Neuronal stem cell (in vitro differentiated cells): ENCODE data around the gene SYT9.

Experiments
- DNase-seq: peaks from one replicate; pipeline ENCODE4 v3.0.0-alpha.2; 2013; ENCODE audit warnings: low spot score
- H2AFZ ChIP-seq: one replicate; pipeline ENCODE4 v1.6.1; 2013; ENCODE audit warnings: mild to moderate bottlenecking, low read length, inconsistent platforms
- H2AK5ac ChIP-seq: 2 replicates; pipeline ENCODE4 v1.6.1; 2013; ENCODE audit warnings: low read depth, mild to moderate bottlenecking, inconsistent platforms, low read length, moderate library complexity, mixed read lengths
- H2BK120ac ChIP-seq: 2 replicates; pipeline ENCODE4 v1.6.1; 2013; ENCODE audit warnings: low read depth, mild to moderate bottlenecking, inconsistent platforms, low read length, moderate library complexity, mixed read lengths
- H2BK12ac ChIP-seq: one replicate; pipeline ENCODE4 v1.6.1; 2013; ENCODE audit warnings: low read length, inconsistent platforms
- H2BK15ac ChIP-seq: 2 replicates; pipeline ENCODE4 v1.6.1; 2013; ENCODE audit warnings: mild to moderate bottlenecking, low read length, inconsistent platforms, mixed read lengths
- H2BK5ac ChIP-seq: one replicate; pipeline ENCODE4 v1.6.1; 2013; ENCODE audit warnings: inconsistent platforms, mild to moderate bottlenecking, low read length, moderate library complexity
- H3K14ac ChIP-seq: one replicate; pipeline ENCODE4 v1.6.1; 2013; ENCODE audit warnings: low read length, inconsistent platforms
- H3K18ac ChIP-seq: 2 replicates; pipeline ENCODE4 v1.6.1; 2013; ENCODE audit warnings: low read length, inconsistent platforms
- H3K23ac ChIP-seq: 2 replicates; pipeline ENCODE4 v1.6.1; 2013; ENCODE audit warnings: low read depth, mild to moderate bottlenecking, mixed read lengths, low read length, inconsistent platforms; ENCODE audit not compliant: poor library complexity
- H3K27ac ChIP-seq: replicated peaks from 3 replicates; pipeline ENCODE4 v1.5.1; 2013; ENCODE audit warnings: low read length, inconsistent platforms
- H3K27me3 ChIP-seq, 3 experiments: 2 replicates each; pipeline ENCODE4 v1.6.1; 2013; ENCODE audit warnings: low read length in 3 of 3, mild to moderate bottlenecking in 2 of 3, inconsistent platforms in 1 of 3, low read depth in 1 of 3, mixed read lengths in 1 of 3, moderate library complexity in 1 of 3; ENCODE audit not compliant: control insufficient read depth in 3 of 3, insufficient read depth in 3 of 3
- H3K36me3 ChIP-seq, 2 donors: replicated peaks in 1 of 2; 2 replicates each; pipeline ENCODE4 v1.6.1; 2013; ENCODE audit warnings: low read length in 2 of 2; ENCODE audit not compliant: control insufficient read depth in 2 of 2, insufficient read depth in 2 of 2
- H3K4ac ChIP-seq: 2 replicates; pipeline ENCODE4 v1.6.1; 2013; ENCODE audit warnings: inconsistent platforms, mild to moderate bottlenecking, low read length, moderate library complexity
- H3K4me1 ChIP-seq, 2 donors: 1 replicate in 1 of 2; 2 replicates in 1 of 2; pipeline ENCODE4 v1.6.1; 2013; ENCODE audit warnings: low read length in 2 of 2, low read depth in 1 of 2; ENCODE audit not compliant: control insufficient read depth in 2 of 2, insufficient read depth in 1 of 2
- H3K4me2 ChIP-seq: one replicate; pipeline ENCODE4 v1.6.1; 2013; ENCODE audit warnings: mild to moderate bottlenecking, low read length, inconsistent platforms; ENCODE audit not compliant: insufficient read depth, poor library complexity, severe bottlenecking
- H3K4me3 ChIP-seq, 2 donors: 2 replicates each; pipeline ENCODE4 v1.5.1; 2013; ENCODE audit warnings: low read length in 2 of 2, mild to moderate bottlenecking in 2 of 2, inconsistent platforms in 1 of 2, moderate library complexity in 1 of 2
- H3K79me1 ChIP-seq: one replicate; pipeline ENCODE4 v1.6.1; 2013; ENCODE audit warnings: low read depth, mild to moderate bottlenecking, inconsistent platforms, low read length, moderate library complexity
- H3K9ac ChIP-seq: one replicate; pipeline ENCODE4 v1.6.1; 2013; ENCODE audit warnings: mild to moderate bottlenecking, low read depth, low read length, inconsistent platforms; ENCODE audit not compliant: poor library complexity
- H3K9me3 ChIP-seq, 2 donors: replicated peaks in 1 of 2; 2 replicates each; pipeline versions ENCODE3 to v1.6.1; 2013; ENCODE audit warnings: low read length in 2 of 2, mild to moderate bottlenecking in 2 of 2, inconsistent platforms in 1 of 2, low read depth in 1 of 2, mixed read lengths in 1 of 2, moderate library complexity in 1 of 2; ENCODE audit not compliant: control insufficient read depth in 2 of 2, insufficient read depth in 1 of 2
- H4K8ac ChIP-seq: one replicate; pipeline ENCODE4 v1.6.1; 2013; ENCODE audit warnings: low read depth, mild to moderate bottlenecking, inconsistent platforms, low read length, moderate library complexity
- H4K91ac ChIP-seq: one replicate; pipeline ENCODE4 v1.6.1; 2013; ENCODE audit warnings: low read length, low read depth, mild to moderate bottlenecking, inconsistent platforms; ENCODE audit not compliant: poor library complexity
- WGBS, 2 donors: extraction: QIAGEN DNeasy Blood & Tissue Kit; methylation state at CpG; one replicate each; pipeline ENCODE4 v1.1.7; 2013; ENCODE audit warnings: missing lambda C conversion rate in 2 of 2, mixed read lengths in 1 of 2; ENCODE audit not compliant: insufficient read length in 2 of 2, insufficient replicate concordance in 1 of 2; ENCODE audit errors: extremely low coverage in 2 of 2; 5-methylcytosine and 5-hydroxymethylcytosine counted together

Gene SYT9

GRCh38 chr11:7473717-7474116 lies 222.0 kb downstream of the SYT9 start:
- no peak overlapping the region for H3K23ac ChIP-seq
- H2BK120ac ChIP-seq: no peak overlapping the region
- no peak overlapping the region for H2BK5ac ChIP-seq
- H3K9me3 ChIP-seq: no peaks in the 10 kb centered on the region
- no peak overlapping the region for H4K8ac ChIP-seq
- peak overlapping the region; percentile 15 for H3K9ac ChIP-seq
- H2AK5ac ChIP-seq: no peak overlapping the region
- H3K4me3 ChIP-seq: no peak overlapping the region
- no peak overlapping the region for H3K14ac ChIP-seq
- H2BK12ac ChIP-seq: no peak overlapping the region
- no peak overlapping the region for H3K4ac ChIP-seq
- no peaks in the 10 kb centered on the region for H3K36me3 ChIP-seq
- H3K79me1 ChIP-seq: no peaks in the 10 kb centered on the region
- H3K18ac ChIP-seq: no peak overlapping the region
- no peak overlapping the region for H2BK15ac ChIP-seq
- WGBS, 2 donors: no CpG with 5 or more reads among the region's 1 CpG
- DNase-seq: no peak
- H2AFZ ChIP-seq: no peak overlapping the region
- no peak overlapping the region for H3K4me2 ChIP-seq
- H3K27me3 ChIP-seq: no peaks in the 10 kb centered on the region
- H4K91ac ChIP-seq: no peak overlapping the region
- no peak overlapping the region for H3K27ac ChIP-seq
- H3K4me1 ChIP-seq: peaks cover 0 to 2% of the 10 kb centered on the region in 2 donors

- H3K18ac ChIP-seq: no peak overlapping the region
- H3K4ac ChIP-seq: no peak overlapping the region
- no peaks in the 10 kb centered on the region for H3K27me3 ChIP-seq
- H3K27ac ChIP-seq: no peak overlapping the region
- H3K4me1 ChIP-seq: peaks cover 0 to 3% of the 10 kb centered on the region in 2 donors
- no peak overlapping the region for H4K8ac ChIP-seq
- no peak overlapping the region for H2AK5ac ChIP-seq
- no peak overlapping the region for H2BK5ac ChIP-seq
- no peaks in the 10 kb centered on the region for H3K36me3 ChIP-seq
- DNase-seq: no peak
- H3K4me3 ChIP-seq: no peak overlapping the region
- no peak overlapping the region for H2BK15ac ChIP-seq
- no peak overlapping the region for H2BK12ac ChIP-seq
- H3K14ac ChIP-seq: no peak overlapping the region
- WGBS, 2 donors: no CpG with 5 or more reads among the region's 2 CpGs
- no peak overlapping the region for H2AFZ ChIP-seq
- no peak overlapping the region for H3K4me2 ChIP-seq
- no peak overlapping the region for H4K91ac ChIP-seq
- H3K9ac ChIP-seq: no peak overlapping the region
- H3K9me3 ChIP-seq: no peaks in the 10 kb centered on the region
- H3K23ac ChIP-seq: no peak overlapping the region
- H3K79me1 ChIP-seq: no peaks in the 10 kb centered on the region
- no peak overlapping the region for H2BK120ac ChIP-seq
These were observed 228.4 kb downstream of the SYT9 start for GRCh38 chr11:7480113-7480512.

DNA sequence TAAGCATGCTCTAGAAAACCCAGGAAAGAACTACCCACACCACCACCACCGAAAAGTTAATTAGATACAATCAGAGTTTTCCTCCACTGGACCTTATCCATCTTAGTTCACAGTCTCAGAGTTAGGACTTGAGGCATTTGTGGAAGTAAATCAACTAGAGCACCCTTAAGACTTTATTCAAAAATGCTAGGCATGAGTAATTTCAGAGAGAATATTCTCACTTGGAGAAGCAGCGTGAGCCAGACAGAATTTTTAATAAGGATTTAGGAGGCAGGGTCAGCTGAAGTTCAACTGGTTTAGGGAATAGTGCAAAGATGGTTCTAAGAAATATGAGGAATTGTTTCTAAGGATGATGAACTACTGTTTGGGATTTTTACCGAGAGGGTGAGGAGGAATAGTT lies 232.4 kb downstream of the SYT9 start:
- Histone ChIP-seq H3K4me1 (peaks cover 0 to 6% of the 10 kb centered on the region in 2 donors), H3K14ac (no peak overlapping the region), H2BK120ac (no peak overlapping the region), H3K9ac (no peak overlapping the region), H3K18ac (no peak overlapping the region), H3K79me1 (no peaks in the 10 kb centered on the region), H2AK5ac (no peak overlapping the region), H3K4me3 (no peak overlapping the region), H3K36me3 (no peaks in the 10 kb centered on the region), H3K27ac (no peak overlapping the region), H3K4me2 (no peak overlapping the region), H3K9me3 (no peaks in the 10 kb centered on the region), H3K23ac (no peak overlapping the region), H3K27me3 (no peaks in the 10 kb centered on the region), H2AFZ (no peak overlapping the region), H2BK15ac (no peak overlapping the region), H4K91ac (no peak overlapping the region), H2BK12ac (no peak overlapping the region), H4K8ac (no peak overlapping the region), H2BK5ac (no peak overlapping the region), H3K4ac (no peak overlapping the region)
- DNase-seq: no peak
- no CpG with 5 or more reads among the region's 3 CpGs for WGBS, 2 donors

GRCh38 chr11:7484645-7485044 lies 232.9 kb downstream of the SYT9 start:
- H3K18ac ChIP-seq: no peak overlapping the region
- no peak overlapping the region for H3K9ac ChIP-seq
- no peak overlapping the region for H4K8ac ChIP-seq
- no peak overlapping the region for H2AK5ac ChIP-seq
- peaks cover 0 to 6% of the 10 kb centered on the region in 2 donors for H3K4me1 ChIP-seq
- no peak overlapping the region for H2BK5ac ChIP-seq
- H4K91ac ChIP-seq: no peak overlapping the region
- H3K79me1 ChIP-seq: no peaks in the 10 kb centered on the region
- no peak overlapping the region for H3K14ac ChIP-seq
- H3K36me3 ChIP-seq: no peaks in the 10 kb centered on the region
- H3K9me3 ChIP-seq: no peaks in the 10 kb centered on the region
- no peak overlapping the region for H3K23ac ChIP-seq
- H3K27me3 ChIP-seq: no peaks in the 10 kb centered on the region
- no peak overlapping the region for H3K4me3 ChIP-seq
- no CpG with 5 or more reads among the region's 3 CpGs for WGBS, 2 donors
- no peak overlapping the region for H3K4me2 ChIP-seq
- no peak overlapping the region for H2AFZ ChIP-seq
- H3K27ac ChIP-seq: no peak overlapping the region
- no peak overlapping the region for H3K4ac ChIP-seq
- H2BK120ac ChIP-seq: no peak overlapping the region
- DNase-seq: no peak
- H2BK15ac ChIP-seq: no peak overlapping the region
- no peak overlapping the region for H2BK12ac ChIP-seq
